D341Med (cell line): ENCODE data around the gene IPCEF1.
"Not testable (repeated sequence)": the region's sequence is repeated elsewhere in the genome, so short reads cannot be mapped to it uniquely, and the experiment has no call there.

ENCODE experiments used
- DNase-seq: peaks from one replicate; pipeline ENCODE4 v3.0.0; 2012; ENCODE audit warnings: low spot score

The IPCEF1 gene

DNA sequence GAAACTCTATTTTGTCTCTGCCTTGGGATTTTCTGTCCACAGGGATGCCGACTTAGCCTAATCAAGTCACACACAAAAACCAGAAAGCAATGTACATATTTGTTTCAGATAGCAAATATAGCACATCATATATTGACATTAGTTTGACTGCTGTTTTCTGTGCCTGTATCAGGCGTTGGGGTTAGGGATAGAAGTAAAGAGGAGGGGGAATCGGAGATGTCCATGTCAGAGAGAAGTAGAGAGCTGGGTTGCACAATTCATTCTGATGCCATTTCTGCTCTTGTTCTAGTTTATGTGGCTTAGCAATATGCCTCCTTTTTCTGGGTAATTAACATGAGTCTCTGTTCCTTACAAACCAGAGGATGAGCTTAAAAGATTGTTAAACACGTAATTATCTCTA is 14.7 kb upstream of the IPCEF1 start:
- DNase-seq = no peak

DNA sequence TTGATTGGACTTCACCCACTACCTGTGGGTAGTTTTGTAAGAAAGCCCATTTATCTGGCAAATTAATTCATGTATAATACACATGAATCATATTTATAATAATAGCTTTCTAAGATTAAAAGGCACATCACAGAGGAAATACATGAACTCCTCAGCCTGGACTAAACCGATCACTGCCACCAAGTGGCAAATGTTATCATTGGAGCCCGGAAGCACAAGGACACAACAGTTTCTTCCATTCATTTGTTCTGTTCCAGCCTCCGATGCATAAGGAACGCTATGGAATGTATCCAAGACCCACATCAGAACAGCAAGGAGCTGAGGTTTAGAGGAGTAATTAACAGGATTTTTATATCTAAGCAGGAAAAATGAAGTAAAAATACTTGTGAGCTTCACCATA is 13.9 kb upstream of the IPCEF1 start:
- peak; percentile 41 for DNase-seq

DNA sequence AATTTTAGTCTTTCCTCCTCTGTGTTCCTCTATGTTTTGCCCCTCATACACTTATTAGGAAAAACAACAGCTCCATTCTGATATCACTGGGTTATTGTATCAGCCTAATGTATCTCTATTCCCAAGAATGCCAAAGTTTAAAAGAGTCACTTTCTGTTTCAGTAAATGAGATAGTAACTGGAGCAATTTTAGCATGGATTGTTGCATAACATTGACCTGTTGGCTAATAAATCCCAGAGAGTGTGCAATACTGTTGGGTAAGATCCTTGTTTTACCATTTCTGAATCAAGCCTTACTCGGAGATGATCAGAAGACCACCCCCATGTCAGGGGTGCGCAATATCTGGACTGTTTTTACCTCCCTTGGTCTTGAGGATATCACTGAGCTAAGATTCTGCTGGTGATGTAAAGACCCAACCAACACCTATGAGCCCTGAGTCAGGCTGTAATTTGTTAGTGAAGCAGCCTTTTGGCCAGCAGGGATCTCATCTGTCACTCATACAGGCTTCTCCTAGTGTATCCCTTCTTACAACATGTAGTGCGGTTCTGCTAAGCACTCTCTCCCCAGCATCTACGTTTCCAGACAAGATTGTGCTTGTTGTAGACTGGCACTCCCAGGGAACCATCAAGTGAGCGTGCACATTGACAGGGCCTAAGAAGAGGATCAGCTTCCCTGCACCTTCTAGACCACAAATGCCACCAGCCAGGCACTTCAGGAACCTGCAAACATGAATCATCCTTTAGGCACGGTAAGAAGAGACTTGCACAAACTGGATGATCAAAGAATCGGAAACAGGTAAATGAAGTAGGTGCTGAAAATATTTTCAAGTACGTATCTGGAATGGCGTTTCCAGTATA is 11.5 kb upstream of the IPCEF1 start:
- DNase-seq = no peak

DNA sequence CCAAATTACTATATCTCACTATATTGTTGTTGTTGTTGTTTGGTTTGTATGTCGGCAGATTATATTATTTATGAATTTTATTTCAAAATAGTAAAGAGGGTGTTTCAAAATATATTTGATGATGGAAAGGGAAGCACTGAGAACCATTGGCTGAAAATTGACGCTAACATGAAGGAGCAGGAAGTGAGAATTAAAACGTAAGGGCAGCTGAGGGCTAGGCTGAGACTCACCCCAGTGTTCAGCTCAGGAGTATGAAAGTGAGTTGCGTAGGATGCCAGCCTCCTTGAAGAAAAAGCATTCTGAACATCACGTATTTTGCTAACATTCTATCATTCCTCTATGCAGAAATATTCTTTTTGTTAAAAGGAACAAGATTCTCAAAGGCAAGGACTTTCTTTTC is 10.7 kb upstream of the IPCEF1 start:
- DNase-seq = no peak

DNA sequence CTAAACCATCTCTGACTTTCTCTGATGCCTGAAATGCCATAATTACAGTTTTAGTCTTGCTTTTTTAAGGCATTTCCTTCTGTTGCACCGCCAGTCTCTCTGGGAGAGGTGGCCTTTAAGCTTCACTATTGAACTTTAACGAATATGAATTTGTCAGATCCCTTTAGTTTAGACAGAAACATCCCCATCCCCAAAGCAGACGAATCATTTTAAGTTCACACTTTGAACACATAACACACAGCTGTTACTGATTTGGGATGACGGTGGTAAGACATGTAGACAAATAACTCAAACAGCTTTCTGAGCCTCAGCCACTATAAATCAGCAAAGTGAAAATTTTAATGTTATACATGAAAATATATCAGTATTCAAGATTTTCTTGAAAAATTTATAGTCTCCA is 7.2 kb upstream of the IPCEF1 start:
- DNase-seq = no peak

DNA sequence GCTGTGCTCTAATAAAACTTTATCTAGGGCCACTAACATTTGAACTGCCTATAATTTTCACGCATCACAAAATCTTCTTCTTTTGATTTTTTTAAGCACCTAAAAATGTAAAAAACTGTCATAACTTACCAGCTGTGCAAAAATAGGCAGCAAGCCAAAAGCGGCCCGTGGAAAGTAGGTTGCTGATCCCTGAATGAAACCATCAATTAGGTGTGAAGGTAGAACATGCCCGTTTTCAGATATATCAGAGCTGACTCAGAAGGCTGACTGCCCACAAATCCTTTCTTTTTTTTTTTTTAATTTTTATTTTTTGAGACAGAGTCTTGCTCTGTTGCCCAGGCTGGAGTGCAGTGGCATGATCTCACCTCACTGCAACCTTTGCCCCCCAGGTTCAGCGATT is 4.9 kb upstream of the IPCEF1 start:
- no peak for DNase-seq

DNA sequence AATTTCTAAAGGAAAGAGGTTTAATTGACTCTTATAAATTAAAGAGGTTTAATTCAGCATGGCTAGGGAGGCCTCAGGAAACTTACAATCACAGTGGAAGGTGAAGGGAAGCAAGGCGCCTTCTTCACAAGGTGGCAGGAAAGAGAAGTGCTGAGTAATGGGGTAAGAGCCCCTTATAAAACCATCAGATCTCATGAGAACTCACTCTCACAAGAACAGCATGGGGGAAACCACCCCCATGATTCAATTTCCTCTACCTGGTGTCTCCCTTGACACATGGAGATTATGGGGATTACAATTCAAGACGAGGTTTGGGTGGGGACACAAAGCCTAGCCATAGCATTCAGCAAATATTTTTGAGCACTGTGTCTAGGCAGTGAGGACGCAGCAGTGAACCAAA is 3.9 kb upstream of the IPCEF1 start:
- DNase-seq = no peak

DNA sequence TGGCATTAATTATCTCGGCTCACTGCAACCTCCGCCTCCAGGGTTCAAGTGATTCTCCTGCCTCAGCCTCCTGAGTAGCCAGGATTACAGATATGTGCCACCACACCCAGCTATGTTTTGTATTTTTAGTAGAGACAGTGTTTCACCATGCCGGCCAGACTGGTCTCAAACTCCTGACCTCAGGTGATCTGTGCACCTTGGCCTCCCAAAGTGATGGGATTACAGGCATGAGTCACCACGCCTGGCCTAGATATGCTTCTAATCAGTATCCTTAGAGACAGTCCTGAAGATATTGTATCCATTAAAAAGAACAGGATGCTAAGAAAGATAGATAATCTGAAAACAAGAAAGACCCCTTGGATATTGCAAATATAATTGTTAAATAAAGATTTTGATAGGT is 3.1 kb upstream of the IPCEF1 start:
- no peak for DNase-seq

DNA sequence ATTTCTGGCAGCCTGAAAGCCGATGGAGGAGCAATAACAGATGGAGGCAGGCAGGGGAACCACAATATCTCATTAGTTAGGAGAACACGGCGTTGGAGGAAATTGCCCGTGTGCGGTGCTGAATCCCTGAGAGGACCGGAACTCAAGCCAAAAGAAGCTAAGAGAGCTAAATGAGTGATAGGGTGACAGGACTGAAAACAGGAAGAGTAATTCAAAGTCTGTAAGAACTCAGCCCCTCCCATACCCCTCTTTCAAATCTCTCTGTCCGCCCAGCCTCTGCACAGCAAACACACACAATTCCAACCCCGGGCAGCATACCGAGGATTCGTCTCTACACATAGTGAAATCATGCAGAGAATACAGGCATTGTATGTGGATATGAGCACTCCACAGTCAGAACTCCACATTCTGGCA is 2.6 kb upstream of the IPCEF1 start:
- DNase-seq = no peak

DNA sequence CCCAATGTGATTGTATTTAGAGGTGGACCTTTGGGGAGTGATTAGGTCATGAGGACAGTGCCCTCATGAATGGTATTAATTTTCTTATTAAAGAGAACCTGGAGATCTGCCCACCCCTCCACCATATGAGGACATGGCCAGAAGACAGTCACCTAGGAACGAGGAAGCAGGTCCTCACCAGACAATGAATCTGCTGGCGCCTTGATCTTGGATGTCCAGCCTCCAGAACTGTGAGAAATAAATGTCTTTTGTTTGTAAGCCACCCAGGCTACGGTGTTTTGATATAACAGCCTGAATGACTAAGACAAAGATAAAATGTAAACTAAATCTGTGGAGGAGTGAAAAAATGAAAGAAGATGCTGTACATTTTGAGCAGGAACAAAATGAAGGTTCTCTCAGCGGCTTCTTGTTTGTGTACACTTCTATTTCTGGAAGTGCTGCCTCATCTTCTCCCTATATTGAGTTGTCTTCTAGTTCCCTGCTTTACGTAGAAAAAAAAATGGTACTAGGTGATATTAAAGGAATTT is 1.5 kb upstream of the IPCEF1 start:
- DNase-seq = no peak

DNA sequence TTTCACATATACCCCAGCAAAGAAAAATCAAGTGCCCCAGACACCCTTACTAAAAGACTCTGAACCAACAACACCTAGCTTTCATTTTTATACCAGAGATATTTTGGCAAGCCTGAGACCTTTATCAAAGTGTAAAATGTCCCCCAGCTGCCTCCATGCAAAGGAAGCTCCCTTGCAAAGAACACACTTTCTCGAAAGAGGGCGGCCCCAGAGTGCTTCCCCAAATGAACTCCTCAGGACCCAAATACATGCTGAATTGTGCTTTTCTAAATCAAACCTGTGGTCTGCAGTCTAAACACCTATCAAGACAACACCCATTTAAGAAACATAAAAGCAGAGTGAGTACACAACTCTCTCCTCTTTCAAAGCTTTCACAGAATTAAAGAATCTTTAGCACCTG is 490 bp downstream of the IPCEF1 start:
- no peak for DNase-seq

DNA sequence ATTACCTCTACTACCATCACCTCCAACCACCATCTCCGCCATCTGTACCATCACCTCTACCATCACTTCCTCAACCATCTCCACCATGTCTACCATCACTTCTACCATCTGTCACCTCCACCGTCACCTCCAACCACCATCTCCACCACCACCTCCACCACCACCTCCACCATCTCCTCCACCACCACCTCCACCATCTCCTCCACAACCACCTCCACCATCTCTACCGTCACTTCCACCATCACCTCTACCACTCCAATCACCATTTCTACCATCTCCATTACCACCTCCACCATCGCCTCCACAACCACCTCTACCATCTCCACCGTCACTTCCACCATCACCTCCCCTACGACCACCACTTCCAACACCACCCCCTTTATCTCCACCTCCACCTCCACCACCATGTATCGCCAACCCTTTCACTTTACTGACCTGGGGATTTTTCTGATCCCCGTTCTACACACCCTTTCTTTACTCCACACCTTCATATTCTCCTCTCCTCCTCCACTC is 2.3 kb downstream of the IPCEF1 start:
- DNase-seq = no peak

DNA sequence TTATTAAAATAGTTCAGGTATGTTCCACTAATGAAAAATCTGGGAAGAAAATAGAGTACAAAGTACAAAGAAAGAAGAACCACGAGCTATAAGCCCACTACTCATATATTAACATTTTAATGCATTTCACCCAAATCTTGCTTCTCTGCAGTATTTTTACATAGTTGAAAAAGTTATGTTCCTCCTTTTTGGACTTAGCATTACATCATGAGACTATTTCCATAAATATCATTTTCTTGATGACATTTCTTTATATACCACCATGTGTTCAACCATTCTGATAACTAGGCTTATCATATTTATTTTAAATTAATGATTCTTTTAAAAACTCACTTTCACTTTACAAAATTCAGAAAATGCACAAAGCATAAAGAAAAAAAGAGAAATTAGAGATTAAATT is 3.0 kb downstream of the IPCEF1 start:
- DNase-seq = no peak

DNA sequence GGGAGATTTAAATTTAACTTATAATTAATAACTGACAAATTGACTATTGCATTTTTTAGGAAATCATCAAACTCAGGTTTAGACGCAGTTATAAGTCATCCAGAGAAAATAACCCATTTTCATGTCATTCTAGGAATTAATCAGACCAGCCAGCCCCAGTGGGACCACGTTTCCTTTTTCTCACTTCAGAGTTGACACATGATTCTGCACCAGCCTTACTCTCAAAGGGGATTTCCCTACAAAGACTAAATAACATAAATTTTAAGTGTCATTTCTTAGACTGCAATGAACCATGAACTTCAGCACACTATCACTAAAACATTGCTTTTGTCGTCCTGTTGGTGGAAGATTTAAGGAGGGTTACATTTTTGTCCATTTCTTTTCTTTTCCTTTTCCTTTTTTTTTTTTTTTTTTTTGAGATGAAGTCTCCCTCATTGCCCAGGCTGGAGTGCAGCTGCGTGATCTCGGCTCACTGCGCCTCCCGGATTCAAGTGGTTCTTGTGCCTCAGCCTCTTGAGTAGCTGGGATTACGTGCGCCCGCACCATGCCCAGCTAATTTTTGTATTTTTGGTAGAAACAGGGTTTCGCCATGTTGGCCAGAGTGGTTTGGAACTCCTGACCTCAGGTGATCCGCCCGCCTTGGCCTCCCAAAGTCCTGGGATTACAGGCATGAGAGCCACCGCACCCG is 3.6 kb downstream of the IPCEF1 start:
- no peak for DNase-seq

DNA sequence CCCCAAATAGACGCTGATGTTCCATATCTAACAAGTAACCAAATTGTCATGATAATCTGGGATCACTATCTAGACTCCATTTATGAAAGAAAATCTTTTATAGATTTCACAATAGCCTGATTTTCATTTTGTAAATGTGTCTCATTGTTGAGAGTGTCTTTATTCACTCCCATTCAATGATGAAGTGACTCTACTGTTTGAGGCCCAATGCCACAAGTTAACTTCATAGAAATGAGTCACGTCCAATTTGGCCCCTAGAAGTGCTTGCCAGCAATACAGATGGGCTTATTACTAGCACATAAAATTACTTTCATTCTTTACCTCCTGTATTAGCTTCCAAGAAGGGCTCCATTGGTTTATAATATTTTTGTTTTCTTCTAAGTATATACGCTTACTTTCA is 6.3 kb downstream of the IPCEF1 start:
- DNase-seq = no peak

DNA sequence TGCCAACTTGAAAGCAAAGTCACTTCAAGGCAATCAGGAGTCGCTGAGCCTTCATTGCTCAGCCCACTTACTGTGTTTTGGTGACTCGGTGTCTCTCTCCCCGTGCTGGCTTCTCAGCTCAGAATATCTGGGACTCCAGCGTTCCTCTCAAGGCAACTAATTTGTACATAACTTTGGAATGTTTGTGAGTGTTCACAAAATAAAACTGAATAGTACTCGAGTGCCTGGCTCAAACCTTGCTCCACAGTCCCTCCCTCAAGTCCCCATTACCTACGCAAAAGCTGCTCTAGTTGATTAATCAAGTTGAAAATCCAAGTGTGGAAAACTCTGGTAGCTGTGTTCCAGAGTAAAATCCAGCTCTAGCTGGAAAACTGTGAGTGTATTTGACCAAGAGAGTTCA is 8.6 kb downstream of the IPCEF1 start:
- no peak for DNase-seq

DNA sequence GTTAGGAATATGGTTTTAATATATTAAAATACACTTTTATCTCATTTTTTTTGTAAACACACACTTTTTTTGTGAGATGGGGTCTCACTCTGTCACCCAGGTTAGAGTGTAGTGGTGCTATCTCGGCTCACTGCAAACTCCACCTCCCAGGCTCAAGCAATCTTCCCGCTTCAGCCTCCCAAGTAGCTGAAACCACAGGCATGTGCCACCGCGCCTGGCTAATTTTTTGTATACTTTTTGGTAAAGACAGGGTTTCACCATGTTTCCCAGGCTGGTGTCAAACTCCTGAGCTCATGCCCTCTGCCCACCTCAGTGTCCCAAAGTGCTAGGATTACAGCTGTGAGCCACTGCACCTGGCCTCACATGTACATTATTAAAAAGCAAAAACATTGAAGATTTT is 10.8 kb downstream of the IPCEF1 start:
- DNase-seq = no peak

DNA sequence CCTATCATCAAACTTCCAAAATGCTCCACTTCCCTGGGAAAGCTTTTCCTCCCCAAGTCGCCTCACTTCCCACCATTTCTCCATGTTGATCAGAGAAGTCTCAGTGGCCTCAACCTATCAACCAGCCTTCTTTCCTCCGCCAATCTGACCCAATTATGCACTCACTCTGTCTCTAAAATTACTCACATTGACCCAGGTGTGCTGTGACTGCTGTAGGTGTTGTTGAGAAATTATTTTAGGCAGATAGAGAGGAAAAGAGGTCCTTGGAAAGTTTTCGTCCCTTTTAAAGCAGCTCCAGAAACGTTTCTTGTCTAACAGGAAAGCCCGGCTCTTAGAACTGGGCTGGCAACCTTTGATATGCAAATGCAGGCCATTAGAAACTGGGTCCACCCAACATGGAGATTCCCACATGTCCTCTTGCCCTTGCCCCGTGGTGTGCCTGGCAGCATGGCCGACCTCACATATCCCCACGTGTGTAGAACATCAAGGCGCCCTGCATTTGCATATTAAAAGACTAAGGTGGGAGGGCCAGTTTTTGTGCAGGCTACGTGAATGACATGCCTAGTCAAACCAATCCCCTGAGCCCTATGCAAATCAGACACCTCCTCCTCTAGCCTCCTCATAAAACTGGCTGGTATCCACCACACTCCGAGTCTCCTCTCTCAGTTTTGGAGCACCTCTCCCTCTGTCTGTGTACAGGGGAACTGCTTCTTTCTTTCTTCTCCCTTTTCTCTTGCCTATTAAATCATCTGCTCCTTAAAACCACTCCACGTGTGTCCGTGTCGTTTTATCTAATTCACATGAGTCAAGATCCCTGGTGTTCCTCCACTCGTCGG is 12.9 kb downstream of the IPCEF1 start:
- no peak for DNase-seq

DNA sequence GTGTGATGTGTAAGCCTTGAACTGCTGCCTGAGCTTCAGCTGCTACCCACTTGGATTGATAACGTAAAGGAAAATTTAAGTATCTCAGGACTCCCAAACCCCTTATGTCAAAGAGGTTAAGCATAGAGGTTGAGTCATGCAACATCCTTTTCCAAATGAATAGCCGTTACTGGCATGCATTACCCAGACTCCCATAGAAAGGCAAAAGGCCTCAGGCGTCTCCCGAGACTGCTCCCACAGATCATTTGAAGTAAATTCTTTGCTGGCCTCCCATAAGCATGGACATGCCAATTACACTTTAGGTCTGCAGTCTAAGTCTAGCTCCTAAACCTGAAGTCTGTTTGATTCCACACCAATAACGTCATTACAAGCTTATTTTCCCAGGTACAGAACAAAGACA is 14.7 kb downstream of the IPCEF1 start:
- no peak for DNase-seq

DNA sequence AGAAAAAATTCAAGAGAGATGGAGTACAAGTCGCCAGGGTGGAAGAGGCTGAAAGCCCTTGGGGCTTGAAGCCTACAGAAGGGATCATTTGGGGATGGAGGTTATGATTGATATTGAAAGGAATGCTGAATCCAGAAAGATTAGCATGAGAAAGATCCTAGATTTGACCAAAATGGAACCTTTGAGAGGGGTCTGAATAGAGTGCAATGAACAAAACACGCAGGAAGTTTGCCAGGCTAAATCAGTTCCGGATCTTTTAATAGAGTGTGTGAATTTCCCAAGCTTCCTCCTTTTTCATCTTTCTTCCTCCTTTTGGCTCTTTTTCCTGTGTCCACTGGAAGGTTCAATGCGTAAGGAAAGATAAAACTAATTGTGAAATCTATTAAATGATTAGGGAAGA is 15.3 kb downstream of the IPCEF1 start:
- DNase-seq = no peak

DNA sequence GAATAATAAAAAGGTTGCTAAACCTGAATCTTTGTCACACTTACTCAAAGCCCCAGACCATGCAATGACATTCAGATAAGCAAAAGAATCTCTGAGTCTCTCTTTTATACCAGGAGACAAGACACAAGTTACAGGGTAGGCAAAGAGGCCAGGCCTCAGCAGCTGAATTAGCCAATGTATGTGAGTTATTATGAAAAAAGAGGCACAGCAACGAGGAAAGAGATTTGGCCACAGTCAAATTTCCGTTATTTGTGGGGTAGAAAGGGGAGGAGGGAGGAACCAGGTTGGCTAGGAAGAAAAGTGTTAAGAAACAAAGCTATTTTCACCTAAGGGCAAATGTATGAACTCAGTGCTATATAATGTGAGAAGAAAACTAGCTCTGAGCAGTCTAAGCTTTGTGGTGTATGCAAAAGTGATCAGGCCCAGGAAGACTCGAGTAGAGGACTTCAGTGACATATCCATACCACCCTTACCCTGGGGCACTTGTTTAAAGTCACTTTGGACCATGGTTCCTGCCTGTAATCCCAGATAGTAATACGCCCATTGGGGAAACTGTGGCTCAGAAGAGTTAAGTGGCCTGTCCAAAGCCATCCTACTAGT is 19.1 kb downstream of the IPCEF1 start:
- DNase-seq = no peak

DNA sequence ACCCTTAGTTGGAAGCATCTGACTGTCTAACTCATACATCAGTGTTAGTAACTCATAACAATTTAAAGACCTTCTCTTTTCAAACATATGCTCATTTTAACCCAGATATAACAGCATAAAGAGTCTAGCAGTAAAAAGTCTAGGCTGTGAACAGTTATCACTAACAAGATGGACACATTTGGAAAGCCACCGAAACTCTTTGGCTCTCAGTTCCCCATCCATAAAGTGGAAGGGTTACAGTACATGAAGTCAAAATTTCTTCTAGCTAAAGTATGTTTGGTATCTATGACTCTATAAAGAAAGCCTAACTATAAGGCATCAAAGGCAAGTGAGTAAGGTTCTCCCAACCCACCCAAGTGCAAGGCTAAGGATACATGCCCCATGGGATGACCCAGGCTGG is 22.5 kb downstream of the IPCEF1 start:
- not testable (repeated sequence) for DNase-seq
